Left lung (tissue), 10 donors: ENCODE measurements around the gene FUCA1. TPM values are rescaled to one million over a fixed set of nuclear protein-coding genes. Genes with fewer than 3 reads are reported as not detected.

Source experiments
- ATAC-seq: fragments of 200-7000 bp; cut with Tn5 transposase; one replicate; pipeline ENCODE4 v1.9.1; 2020; ENCODE audit warnings: moderate library complexity
- DNase-seq, 4 donors: peaks; one replicate each; pipeline ENCODE4 v3.0.0-alpha.2; 2013 to 2020
- H3K27ac ChIP-seq, 2 donors: fragments of 200-600 bp; sonication (generic) in 1 of 2; one replicate each; pipeline versions ENCODE4 v1.5.0 to v1.8.0; 2020 to 2021
- H3K27me3 ChIP-seq, 2 donors: fragments of 200-600 bp; sonication (generic) in 1 of 2; one replicate each; pipeline versions ENCODE4 v1.5.0 to v1.8.0; 2020 to 2021
- H3K36me3 ChIP-seq, 2 donors: fragments of 200-600 bp; sonication (generic) in 1 of 2; one replicate each; pipeline versions ENCODE4 v1.5.0 to v1.8.0; 2020 to 2021
- H3K4me1 ChIP-seq, 2 donors: fragments of 200-600 bp; one replicate each; pipeline ENCODE4 v1.8.0; 2021
- H3K4me3 ChIP-seq, 2 donors: fragments of 200-600 bp; sonication (generic) in 1 of 2; one replicate each; pipeline versions ENCODE4 v1.5.0 to v1.8.0; 2020 to 2021; ENCODE audit warnings: mild to moderate bottlenecking in 1 of 2
- H3K9me3 ChIP-seq, 2 donors: fragments of 200-600 bp; sonication (generic) in 1 of 2; one replicate each; pipeline versions ENCODE4 v1.5.0 to v1.8.0; 2020 to 2021
- CTCF ChIP-seq, 2 donors: fragments of 200-600 bp; sonication (generic) in 1 of 2; IDR thresholded peaks; one replicate each; pipeline versions ENCODE4 v1.5.0 to v1.8.0; 2021; ENCODE audit warnings: antibody characterized with exemption in 2 of 2
- intact Hi-C, 2 donors: fragments of 100-400 bp; cut with DNase I; formaldehyde crosslinking; loops; one replicate each; pipeline versions ENCODE4 v1.11.2 to v1.14.2; 2022
- polyA plus RNA-seq, 6 donors: library from polyadenylated mRNA; unstranded; fragments of 120-200 nt; gene quantifications; one replicate each; pipeline ENCODE4 v1.2.1, GENCODE V29; 2013; ENCODE audit not compliant: insufficient read length in 6 of 6
- total RNA-seq, 2 donors: library from RNA; stranded (reverse); fragmentation: NEBNext Ultra II Directional; extraction: Animal tissue kit (Norgen Biotek cat#: 25700); gene quantifications; one replicate each; pipeline ENCODE4 v1.2.1, GENCODE V29; 2021
- donor health status: DM: no; HTN: yes; CAD: no.
- donor health status: DM: no; HTN: no; CAD: no.

The FUCA1 gene
- total and polyA plus RNA-seq, 8 donors = 20.4 to 61.3 (median 25.3) TPM

- Histone ChIP-seq H3K4me1 (peaks cover 14 to 27% of the 10 kb centered on the region in 2 donors), H3K9me3 (no peaks in the 10 kb centered on the region), H3K27me3 (no peaks in the 10 kb centered on the region), H3K27ac (peak within 1 kb of the TSS; percentile 91 to 92), H3K36me3 (peaks cover 0 to 39% of the 10 kb centered on the region in 2 donors), H3K4me3 (peak within 1 kb of the TSS; percentile 82 to 86)
- no peak for TF ChIP-seq CTCF (IDR thresholded peaks at IDR 0.05)
- ATAC-seq (peak; percentile 89), DNase-seq (peak; percentile 96 to 99 (median 98))
- intact Hi-C loops = no loop called here
These were observed 67.4 kb downstream of the FUCA1 start, which contains the start of gene GALE for GRCh38 chr1:23800400-23801337. TSS of gene GALE (minus strand) at chr1:23800754. CDS start at chr1:23799007, 1,747 bp downstream.

GRCh38 chr1:23799570-23800399, 68.3 kb downstream of the FUCA1 start:
- TF ChIP-seq CTCF (IDR thresholded peaks at IDR 0.05) = no peak
- Histone ChIP-seq H3K27me3 (no peaks in the 10 kb centered on the region), H3K36me3 (peaks cover 0 to 48% of the 10 kb centered on the region in 2 donors), H3K4me1 (peaks cover 14 to 27% of the 10 kb centered on the region in 2 donors), H3K9me3 (no peaks in the 10 kb centered on the region), H3K27ac (peak overlapping the region; percentile 91 to 92), H3K4me3 (peak overlapping the region; percentile 82 to 86)
- intact Hi-C loops = no loop called here
- DNase-seq = peak in 3 of 4 donors; percentile 62 to 92 (median 89)
- ATAC-seq = peak; percentile 71

- no peak for ATAC-seq
- peak overlapping the region; percentile 91 to 92 for H3K27ac ChIP-seq
- no peak for DNase-seq
- H3K27me3 ChIP-seq = no peaks in the 10 kb centered on the region
- H3K4me1 ChIP-seq = peaks cover 14 to 27% of the 10 kb centered on the region in 2 donors
- peak overlapping the region in 1 of 2 donors; percentile 82 for H3K4me3 ChIP-seq
- no peaks in the 10 kb centered on the region for H3K9me3 ChIP-seq
- intact Hi-C loops = no loop called here
- no peak for TF ChIP-seq CTCF (IDR thresholded peaks at IDR 0.05)
- H3K36me3 ChIP-seq = peaks cover 0 to 54% of the 10 kb centered on the region in 2 donors
These were observed 68.9 kb downstream of the FUCA1 start for GRCh38 chr1:23799255-23799569.

- no peak for TF ChIP-seq CTCF (IDR thresholded peaks at IDR 0.05)
- peak overlapping the region; percentile 91 to 92 for H3K27ac ChIP-seq
- ATAC-seq (no peak), DNase-seq (no peak)
- no peaks in the 10 kb centered on the region for H3K9me3 ChIP-seq
- no peaks in the 10 kb centered on the region for H3K27me3 ChIP-seq
- H3K4me3 ChIP-seq = peak overlapping the region in 1 of 2 donors; percentile 82
- intact Hi-C loops = no loop called here
- H3K4me1 ChIP-seq = peaks cover 14 to 28% of the 10 kb centered on the region in 2 donors
- H3K36me3 ChIP-seq = peaks cover 0 to 55% of the 10 kb centered on the region in 2 donors
These were observed 69.4 kb downstream of the FUCA1 start for GRCh38 chr1:23798662-23799142.
